Lung (tissue), 12 donors: ENCODE measurements around the gene EPB41. TPM values are rescaled to one million over a fixed set of nuclear protein-coding genes. Genes with fewer than 3 reads are reported as not detected.
"Not testable (repeated sequence)": the region's sequence is repeated elsewhere in the genome, so short reads cannot be mapped to it uniquely, and the experiment has no call there.

Experiments
- ATAC-seq: fragments of 200-7000 bp; cut with Tn5 transposase; one replicate; pipeline ENCODE4 v1.9.1; 2020; ENCODE audit warnings: moderate number of reproducible peaks; ENCODE audit not compliant: insufficient read depth, low FRiP score
- DNase-seq, 3 donors: peaks; one replicate each; pipeline ENCODE4 v3.0.0-alpha.2; 2013 to 2017
- H3K27ac ChIP-seq, 2 donors: one replicate each; pipeline ENCODE4 v1.5.1; 2013; ENCODE audit warnings: mild to moderate bottlenecking in 2 of 2, moderate library complexity in 2 of 2, control low read depth in 1 of 2, inconsistent platforms in 1 of 2, low read depth in 1 of 2, low read length in 1 of 2
- H3K27me3 ChIP-seq, 3 donors: one replicate each; pipeline ENCODE4 v1.5.1; 2013; ENCODE audit warnings: low read length in 2 of 3; ENCODE audit not compliant: control insufficient read depth in 3 of 3, insufficient read depth in 3 of 3
- H3K36me3 ChIP-seq, 4 donors: one replicate each; pipeline ENCODE4 v1.5.1; 2013; ENCODE audit warnings: low read length in 4 of 4, mild to moderate bottlenecking in 1 of 4, moderate library complexity in 1 of 4; ENCODE audit not compliant: control insufficient read depth in 4 of 4, insufficient read depth in 4 of 4
- H3K4me1 ChIP-seq, 5 donors: one replicate each; pipeline ENCODE4 v1.5.1; 2013; ENCODE audit warnings: low read length in 5 of 5, mild to moderate bottlenecking in 2 of 5, moderate library complexity in 1 of 5; ENCODE audit not compliant: control insufficient read depth in 5 of 5, insufficient read depth in 5 of 5
- H3K4me3 ChIP-seq: one replicate; pipeline ENCODE4 v1.5.1; 2013; ENCODE audit warnings: mild to moderate bottlenecking, control low read depth, moderate library complexity
- H3K9ac ChIP-seq, 2 donors: one replicate each; pipeline ENCODE4 v1.5.1; 2013; ENCODE audit warnings: low read length in 2 of 2, control low read depth in 1 of 2; ENCODE audit not compliant: insufficient read depth in 1 of 2
- H3K9me3 ChIP-seq, 4 donors: one replicate each; pipeline ENCODE4 v1.5.1; 2013; ENCODE audit warnings: low read length in 3 of 4, mild to moderate bottlenecking in 1 of 4, moderate library complexity in 1 of 4; ENCODE audit not compliant: control insufficient read depth in 4 of 4, insufficient read depth in 3 of 4
- CTCF ChIP-seq: IDR thresholded peaks from 2 replicates; pipeline ENCODE4 v1.5.1; 2012; ENCODE audit warnings: mild to moderate bottlenecking; ENCODE audit errors: control extremely low read depth, extremely low read depth
- WGBS, 2 donors: extraction: QIAGEN DNeasy Blood & Tissue Kit; methylation state at CpG; one replicate each; pipeline ENCODE4 v1.1.7; 2013; 5-methylcytosine and 5-hydroxymethylcytosine counted together
- polyA plus RNA-seq, 2 donors: library from polyadenylated mRNA; stranded (reverse); fragments of 200-250 nt; gene quantifications; one replicate each; pipeline ENCODE4 v1.2.1, GENCODE V29; 2013
- total RNA-seq, 2 donors: library from RNA; depleted of rRNA in 1 of 2; stranded (reverse); fragments of >200 nt in 1 of 2; gene quantifications; one replicate each; pipeline ENCODE4 v1.2.1, GENCODE V29; 2014 to 2021
- donor health status: control.
- donor health status: control.
- donor health status: Bipolar disorder and iron deficiency.
- donor health status: healthy.
- donor health status: DM: yes; HTN: yes; CAD: no.

Gene EPB41
- total and polyA plus RNA-seq, 4 donors = 10.4 to 69.0 (median 33.3) TPM

- Histone ChIP-seq H3K4me1 (peaks cover 0 to 2% (median 0%) of the 10 kb centered on the region in 5 donors), H3K9me3 (no peaks in the 10 kb centered on the region), H3K27me3 (no peaks in the 10 kb centered on the region), H3K36me3 (no peaks in the 10 kb centered on the region), H3K9ac (no peak overlapping the region), H3K4me3 (no peak overlapping the region), H3K27ac (no peak overlapping the region)
- no peak for TF ChIP-seq CTCF
- DNase-seq = no peak
- no peak for ATAC-seq
- WGBS, 2 donors = 98 to 100% methylated on average over 1 of the region's 1 CpG
Measured at GRCh38 chr1:28936094-28936493, 21.7 kb downstream of the EPB41 start.

GRCh38 chr1:28936528-28936927, 22.2 kb downstream of the EPB41 start:
- Histone ChIP-seq H3K36me3 (no peaks in the 10 kb centered on the region), H3K9me3 (no peaks in the 10 kb centered on the region), H3K27me3 (no peaks in the 10 kb centered on the region), H3K4me3 (no peak overlapping the region), H3K27ac (no peak overlapping the region), H3K9ac (no peak overlapping the region), H3K4me1 (peaks cover 0 to 2% (median 0%) of the 10 kb centered on the region in 5 donors)
- no peak for DNase-seq
- no peak for TF ChIP-seq CTCF
- ATAC-seq = no peak

GRCh38 chr1:28943581-28943980, 29.2 kb downstream of the EPB41 start:
- not testable (repeated sequence) for H3K4me1 ChIP-seq, H3K9me3 ChIP-seq, H3K27ac ChIP-seq, H3K9ac ChIP-seq, ATAC-seq, H3K4me3 ChIP-seq, H3K27me3 ChIP-seq, DNase-seq, H3K36me3 ChIP-seq
- 61 to 67% methylated on average over 3 of the region's 3 CpGs for WGBS, 2 donors

GRCh38 chr1:28950006-28950405, 35.6 kb downstream of the EPB41 start:
- H3K4me3 ChIP-seq = no peak overlapping the region
- WGBS, 2 donors = 66 to 92% methylated on average over 1 of the region's 1 CpG
- DNase-seq (no peak), ATAC-seq (no peak)
- no peak for TF ChIP-seq CTCF
- no peak overlapping the region for H3K9ac ChIP-seq
- H3K9me3 ChIP-seq = no peaks in the 10 kb centered on the region
- H3K36me3 ChIP-seq = no peaks in the 10 kb centered on the region
- no peak overlapping the region for H3K27ac ChIP-seq
- H3K4me1 ChIP-seq = peaks cover 0 to 8% (median 0%) of the 10 kb centered on the region in 5 donors
- no peaks in the 10 kb centered on the region for H3K27me3 ChIP-seq
